A204.1 (cell line): ENCODE data around the gene NBEAL2.

Source experiments
- FAIRE-seq: peaks from 2 replicates; lab custom pipeline; 2012; peaks lifted over from hg19 to GRCh38; lab: Jason Lieb, UNC

NBEAL2 gene

DNA sequence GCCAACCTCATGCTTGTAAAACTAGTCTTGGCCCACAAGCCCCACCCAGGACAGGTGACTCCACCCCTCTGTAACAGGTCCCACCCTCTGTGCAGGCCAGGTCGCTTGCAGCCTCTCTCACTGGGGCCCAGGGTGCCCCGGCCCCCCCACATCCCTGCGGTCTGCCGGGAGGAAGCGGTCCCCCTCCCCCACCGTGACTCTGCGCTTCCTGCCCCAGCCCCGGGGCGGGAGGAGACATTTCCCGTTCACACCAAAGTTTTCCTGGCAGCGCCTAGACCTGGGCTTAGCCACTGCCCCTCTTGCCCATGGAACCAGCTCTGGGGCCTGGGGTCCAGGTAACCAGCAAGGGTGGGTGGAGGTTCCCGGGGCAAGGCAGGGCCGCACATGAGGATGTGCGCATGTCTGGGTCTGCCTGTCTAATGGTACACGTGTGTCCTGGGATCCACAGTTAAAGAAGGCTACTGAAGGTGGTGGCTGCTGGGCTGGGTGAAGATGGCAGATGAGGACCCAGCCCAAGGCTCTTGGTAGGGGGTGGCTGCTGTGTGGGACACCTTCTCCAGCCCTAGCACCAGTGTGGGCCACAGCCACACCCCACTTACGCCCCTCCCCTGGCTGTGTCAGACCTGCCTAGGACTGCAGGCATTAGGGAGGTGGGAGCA lies 8.4 kb downstream of the NBEAL2 start:
- no peak for FAIRE-seq

DNA sequence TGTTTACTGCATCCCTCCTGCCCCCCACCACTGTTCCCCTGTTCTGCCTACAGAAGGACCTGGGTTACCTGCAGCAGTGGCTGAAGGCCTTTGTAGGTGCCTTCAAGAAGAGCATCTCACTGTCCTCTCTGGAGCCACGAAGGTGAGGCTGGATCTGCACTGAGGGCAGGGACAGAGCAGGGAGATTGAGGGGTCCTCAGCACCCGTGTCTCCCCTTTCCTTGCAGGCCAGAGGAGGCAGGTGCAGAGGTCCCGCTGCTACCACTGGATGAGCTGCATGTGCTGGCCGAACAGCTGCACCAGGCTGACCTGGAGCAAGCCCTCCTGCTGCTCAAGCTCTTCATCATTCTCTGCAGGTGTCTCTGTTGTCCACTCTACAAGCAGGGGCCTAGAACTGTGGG lies 9.2 kb downstream of the NBEAL2 start:
- no peak for FAIRE-seq

DNA sequence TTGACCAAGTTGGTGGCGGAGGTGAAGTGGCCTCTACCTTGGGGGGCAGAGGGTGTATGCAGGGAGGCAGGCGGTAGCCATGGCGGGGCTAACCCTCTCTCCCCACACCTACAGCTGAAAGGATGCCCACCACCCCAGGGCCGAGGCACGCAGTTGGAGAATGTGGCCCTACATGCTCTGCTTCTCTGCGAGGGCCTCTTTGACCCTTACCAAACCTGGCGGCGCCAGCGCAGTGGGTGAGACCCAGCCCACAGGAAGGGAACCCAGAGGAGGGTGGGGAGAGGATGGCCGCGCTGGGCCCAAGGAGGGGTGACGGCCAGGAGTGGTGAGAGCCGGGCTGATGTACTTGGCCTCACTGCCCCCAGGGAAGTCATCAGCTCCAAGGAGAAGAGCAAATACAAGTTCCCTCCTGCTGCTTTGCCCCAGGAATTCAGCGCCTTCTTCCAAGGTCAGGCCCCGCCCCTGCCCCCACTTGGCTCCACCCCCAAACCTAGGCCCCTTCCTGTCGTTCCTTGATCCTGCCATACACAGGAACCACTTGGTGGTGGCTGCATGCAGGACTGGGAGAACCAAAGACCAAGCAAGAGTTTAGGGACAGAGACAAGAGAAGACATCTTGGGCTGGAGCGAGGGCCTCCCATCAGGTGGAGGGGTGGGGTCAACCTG lies 9.8 kb downstream of the NBEAL2 start:
- FAIRE-seq: no peak

DNA sequence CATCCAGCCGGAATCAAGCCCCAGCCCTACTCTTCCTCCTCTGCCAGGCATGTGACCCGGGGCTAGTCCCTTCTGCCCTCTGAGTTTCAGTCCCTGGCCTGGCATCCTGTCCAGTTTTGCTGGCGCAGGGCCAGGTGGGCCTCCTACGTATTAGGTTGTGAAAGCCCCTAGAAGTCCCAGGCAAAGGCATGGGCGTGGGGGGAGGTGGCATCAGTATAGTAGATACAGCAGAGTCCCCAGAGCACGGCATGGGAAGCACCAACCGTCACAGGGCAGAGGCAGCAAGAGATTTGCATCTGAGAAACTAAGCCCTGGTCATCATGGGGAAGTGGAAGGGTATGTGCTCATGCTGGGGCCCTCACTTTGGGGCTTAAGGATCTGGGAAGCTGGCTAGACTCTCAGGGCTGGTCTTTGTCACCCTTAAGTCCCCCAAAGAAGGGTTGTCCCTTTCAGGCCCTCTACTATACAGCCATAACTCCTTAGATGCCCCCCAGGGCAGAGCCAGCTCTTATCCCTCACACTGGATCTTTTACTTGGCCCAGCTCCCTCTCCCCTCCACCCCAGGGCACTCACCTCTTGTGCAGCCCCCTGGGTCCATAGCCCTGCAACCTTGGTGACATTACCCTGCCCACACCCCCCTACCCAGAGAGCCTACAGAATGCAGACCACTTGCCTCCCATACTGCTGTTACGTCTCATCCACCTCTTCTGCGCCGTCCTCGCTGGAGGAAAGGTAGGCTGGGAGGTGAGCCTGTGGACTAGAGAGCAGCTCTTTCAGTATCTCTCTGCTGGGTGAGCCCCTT lies 11.3 kb downstream of the NBEAL2 start:
- FAIRE-seq: no peak

DNA sequence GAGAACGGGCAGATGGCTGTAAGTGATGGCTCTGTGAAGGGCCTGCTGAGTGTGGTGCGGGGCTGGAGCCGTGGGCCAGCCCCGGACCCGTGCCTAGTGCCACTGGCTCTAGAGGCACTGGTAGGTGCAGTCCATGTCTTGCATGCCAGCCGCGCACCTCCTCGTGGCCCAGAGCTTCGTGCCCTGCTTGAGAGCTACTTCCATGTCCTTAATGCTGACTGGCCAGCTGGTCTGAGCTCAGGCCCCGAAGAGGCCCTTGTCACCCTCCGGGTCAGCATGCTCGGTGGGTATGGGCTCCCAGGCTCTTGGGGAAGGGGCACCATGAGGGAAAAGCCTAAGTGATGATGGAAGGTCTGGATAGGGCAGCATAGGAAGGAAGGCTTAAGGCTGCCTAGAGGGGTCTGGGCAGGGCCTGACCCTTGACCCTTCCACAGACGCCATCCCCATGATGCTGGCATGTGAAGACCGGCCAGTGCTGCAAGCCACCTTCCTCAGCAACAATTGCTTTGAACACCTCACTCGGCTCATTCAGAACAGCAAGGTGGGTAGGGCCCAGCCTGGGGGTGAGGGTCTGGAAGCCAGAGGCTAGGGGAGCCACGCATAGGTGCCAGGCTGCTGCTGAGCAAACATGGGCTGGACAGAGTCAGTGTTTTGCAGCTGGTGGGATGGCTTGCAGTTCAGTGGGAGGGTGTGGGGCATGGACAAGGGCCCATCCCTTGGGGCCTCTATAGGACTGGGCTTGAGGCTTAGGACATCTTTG lies 12.1 kb downstream of the NBEAL2 start:
- FAIRE-seq: no peak

DNA sequence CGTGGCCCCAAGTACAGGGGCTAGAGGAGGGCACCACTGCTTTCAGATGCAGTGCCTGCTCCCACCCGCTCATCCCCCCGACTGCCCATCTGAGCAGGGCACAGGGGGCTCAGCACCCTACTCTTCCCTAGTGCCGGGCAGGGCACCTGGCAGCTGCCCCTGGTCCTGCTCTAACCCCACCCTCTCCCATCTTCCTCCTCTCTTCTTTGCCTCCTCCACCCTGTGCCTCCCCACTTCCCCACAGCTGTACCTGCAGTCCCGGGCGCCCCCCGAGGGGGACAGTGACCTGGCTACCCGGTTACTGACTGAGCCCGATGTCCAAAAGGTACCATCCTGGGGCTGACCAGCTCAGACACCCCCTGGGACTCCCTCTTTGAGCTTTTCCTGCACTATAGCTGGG lies 12.8 kb downstream of the NBEAL2 start:
- no peak for FAIRE-seq

DNA sequence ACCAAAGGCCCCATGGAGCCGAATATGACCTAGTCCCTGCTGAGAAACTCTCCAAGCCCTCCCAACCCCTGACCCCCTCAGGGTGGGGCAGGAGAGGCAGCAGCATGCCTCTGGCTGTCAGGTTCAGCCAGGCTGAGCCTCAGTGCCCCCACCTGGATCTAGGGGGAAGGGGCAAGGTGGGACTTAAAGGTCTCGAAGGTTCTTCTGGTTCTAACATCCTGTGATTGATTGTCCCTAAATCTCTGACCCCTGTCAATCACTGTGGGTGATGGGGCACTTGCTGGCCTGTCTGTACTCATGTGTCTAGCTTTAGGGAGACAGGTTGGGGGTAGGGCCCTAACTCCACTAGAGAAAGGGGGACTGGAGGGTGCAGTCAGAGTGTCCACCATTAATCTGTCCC lies 13.8 kb downstream of the NBEAL2 start:
- FAIRE-seq: no peak

DNA sequence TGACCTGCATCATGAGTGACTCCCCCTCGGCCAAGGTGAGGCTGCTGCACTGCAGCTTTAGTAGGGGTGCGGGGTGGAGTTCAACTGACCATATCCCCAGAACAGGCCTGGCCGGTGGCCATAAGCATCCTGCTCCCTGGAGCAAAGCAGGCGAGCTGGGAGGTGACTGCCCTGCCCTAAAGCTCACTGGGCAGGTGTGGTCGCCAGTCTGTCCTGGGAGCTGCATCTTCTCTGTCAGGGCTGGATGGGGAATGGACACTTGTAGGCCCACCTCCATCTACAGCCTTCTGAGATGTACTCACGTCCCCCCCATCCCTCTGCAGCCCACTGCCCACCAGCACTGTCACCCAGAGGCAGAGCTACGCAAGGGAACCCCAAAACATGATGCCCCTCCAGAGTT lies 14.5 kb downstream of the NBEAL2 start:
- FAIRE-seq: no peak

DNA sequence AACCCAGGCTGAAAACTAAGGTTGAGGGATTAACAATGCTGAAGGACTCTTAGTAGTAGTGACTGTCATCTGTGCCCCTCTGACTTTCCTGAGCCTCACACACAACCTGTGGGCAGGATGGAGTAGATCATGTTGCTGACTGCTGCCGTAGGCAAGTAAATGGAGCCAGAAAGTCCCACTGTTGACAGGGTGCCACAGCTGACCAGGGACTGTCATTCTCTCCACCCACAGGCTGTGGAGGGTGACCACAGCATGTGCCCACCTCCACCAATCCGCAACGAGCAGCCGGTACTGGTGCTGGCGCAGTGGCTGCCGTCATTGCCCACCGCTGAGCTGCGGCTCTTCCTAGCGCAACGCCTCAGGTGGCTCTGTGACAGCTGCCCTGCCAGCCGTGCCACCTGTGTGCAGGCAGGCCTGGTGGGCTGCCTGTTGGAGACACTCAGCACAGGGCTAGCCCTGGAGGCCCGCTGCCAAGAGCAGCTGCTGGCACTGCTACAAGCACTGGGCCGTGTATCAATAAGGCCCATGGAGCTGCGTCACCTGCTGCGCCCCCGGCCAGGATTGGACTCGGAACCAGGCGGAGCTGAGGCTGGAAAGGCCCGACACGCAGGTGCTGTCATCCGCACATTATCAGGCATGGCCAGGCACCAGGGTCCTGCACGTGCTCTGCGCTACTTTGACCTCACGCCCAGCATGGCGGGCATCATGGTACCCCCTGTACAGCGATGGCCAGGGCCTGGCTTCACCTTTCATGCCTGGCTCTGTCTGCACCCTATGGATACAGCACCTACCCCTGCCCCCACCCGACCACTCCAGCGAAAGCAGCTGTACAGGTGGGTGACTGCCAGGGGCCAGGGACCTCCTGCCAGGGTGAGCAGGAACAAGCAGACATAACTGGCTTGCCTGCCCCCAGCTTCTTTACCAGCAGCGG lies 15.6 kb downstream of the NBEAL2 start:
- FAIRE-seq: no peak

DNA sequence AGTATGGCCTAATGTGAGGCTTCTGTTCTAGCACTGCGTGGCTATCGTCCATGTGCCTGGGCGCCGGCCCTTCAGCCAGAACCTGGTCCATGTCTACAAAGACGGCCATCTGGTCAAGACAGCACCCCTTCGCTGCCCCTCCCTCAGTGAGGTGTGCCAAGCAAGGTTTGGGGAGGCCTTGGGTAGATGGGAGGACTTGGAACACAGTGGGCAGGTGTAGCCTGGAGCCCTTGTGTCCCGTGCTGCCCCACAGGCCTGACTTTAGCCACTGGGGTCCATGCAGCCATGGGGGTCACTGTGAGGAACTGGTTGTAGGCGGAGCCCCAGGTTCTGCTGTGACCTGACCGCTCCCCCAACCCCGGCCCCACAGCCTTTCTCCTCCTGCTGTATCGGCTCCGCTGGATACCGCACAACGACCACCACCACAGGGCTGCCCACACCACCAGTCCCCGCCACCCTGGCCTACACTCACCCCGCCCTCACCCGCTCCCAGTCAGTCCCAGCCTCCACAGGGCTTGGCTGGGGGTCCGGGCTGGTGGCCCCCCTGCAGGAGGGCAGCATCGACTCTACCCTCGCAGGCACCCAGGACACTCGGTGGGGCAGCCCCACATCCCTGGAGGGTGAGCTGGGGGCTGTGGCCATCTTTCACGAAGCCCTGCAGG lies 16.6 kb downstream of the NBEAL2 start:
- FAIRE-seq: no peak

DNA sequence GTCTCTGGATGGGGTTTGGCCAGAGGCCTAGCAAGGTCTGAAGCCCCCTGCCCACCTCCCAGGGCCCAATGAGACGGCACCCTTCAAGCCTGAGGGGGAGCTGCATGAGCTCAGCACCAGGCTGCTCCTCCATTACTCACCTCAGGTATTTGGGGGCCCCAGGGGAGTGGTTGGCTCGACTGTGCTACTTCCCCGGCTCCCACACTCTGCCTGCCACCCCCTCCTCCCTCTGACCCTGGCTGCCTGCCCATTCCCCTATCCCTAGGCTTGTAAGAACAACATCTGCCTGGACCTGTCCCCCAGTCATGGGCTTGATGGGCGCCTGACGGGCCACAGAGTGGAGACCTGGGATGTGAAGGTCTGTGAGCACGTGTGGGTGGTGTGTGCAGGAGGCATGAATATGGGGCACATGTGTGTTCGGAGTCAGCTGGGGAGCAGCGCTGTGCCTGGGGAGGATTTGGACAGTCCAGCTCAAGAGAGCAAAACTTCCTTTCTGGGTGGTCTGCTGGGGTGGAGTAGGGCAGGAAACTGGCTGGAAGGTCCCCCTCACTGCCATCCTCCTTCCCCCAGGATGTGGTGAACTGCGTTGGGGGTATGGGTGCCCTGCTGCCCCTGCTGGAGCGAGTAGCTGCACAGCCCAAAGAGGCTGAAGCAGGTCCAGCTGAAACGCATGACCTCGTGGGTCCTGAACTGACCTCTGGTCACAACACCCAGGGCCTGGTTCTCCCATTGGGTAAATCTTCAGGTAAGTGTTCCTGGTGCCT lies 17.4 kb downstream of the NBEAL2 start:
- FAIRE-seq: no peak

DNA sequence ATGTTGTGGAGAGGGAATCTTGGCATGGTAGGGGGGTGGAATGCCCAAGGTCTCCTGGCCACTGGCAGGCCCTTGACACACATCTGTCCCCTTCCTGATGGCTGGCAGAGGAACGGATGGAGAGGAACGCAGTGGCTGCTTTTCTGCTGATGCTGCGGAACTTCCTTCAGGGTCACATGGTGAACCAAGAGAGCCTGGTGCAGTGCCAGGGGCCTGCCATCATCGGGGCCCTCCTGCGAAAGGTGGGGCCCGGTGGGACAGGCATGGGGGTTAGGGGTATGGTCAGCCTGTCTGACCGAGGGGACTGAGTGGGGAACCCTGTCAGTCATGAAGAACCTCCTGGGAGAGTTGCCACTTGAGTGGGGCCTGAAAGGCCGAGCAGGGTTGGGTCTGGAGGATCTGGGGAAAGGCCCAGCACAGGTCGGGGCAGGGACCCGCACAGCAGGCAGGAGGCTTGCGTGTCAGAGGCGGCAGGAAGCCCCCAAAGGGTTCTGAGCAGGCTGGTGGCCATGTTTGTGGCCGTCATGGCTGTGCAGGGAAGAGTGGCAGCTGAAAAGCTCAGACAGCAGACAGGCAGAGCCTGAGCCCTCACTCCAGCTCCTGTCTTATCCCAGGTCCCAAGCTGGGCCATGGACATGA lies 18.1 kb downstream of the NBEAL2 start:
- no peak for FAIRE-seq

DNA sequence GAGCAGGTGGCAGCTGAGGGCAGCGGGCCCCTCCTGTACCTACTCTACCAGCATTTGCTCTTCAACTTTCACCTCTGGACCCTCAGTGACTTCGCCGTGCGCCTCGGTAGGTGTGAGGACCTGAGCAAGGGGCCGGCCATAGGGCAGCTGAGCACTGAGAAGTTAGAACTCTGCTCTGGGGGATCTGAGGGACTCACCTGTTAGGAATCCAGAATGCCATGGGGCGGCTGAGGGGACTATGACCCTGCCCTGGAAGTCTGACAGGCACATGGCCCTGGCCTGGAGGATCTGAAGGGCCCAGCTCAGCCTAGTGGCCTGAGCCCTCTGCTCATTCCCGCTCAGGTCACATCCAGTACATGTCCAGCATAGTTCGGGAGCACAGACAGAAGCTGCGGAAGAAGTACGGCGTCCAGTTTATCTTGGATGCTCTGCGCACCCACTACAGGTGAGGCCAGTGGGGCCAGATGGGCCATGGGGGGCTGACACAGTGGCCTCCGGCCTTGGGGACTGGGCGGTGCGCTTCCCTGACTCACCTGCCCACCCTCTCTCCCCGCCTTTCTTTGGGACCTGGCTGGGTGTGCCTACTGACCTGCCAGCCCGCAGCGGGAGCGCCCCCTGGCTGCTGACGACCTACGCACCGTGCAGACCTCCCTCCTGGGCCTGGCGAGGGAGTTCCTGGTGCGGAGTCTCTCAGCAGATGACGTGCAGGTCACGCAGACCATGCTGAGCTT lies 18.8 kb downstream of the NBEAL2 start:
- no peak for FAIRE-seq

DNA sequence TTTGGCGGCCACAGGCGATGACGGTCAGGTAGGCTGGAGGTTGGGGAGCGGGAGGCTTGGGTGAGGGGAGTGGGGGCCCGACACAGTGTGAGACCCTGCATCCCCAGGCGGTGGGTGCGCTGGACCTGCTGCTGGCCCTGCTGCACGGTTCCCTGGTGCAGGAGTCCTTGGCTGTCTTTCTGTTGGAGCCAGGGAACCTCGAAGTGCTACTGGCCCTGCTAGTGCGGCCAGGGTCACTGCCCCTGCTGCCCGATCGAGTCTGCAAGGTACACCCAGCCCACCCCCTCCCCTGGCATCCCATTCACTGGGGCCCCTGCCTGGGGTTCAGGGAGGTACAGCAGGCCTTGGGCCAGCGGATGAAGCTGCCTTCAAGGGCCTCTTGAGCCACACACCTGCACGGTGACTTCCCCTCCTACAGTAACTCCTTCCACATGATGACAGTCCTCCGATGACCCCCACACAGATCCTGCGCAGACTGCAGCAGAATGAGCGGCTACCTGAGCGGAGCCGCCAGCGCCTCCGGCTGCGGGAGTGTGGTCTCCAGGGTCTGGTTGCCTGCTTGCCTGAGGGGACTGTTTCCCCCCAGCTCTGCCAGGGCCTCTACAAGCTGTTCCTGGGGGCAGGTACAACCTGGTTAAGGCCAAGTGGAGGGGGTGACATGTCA lies 19.5 kb downstream of the NBEAL2 start:
- no peak for FAIRE-seq

DNA sequence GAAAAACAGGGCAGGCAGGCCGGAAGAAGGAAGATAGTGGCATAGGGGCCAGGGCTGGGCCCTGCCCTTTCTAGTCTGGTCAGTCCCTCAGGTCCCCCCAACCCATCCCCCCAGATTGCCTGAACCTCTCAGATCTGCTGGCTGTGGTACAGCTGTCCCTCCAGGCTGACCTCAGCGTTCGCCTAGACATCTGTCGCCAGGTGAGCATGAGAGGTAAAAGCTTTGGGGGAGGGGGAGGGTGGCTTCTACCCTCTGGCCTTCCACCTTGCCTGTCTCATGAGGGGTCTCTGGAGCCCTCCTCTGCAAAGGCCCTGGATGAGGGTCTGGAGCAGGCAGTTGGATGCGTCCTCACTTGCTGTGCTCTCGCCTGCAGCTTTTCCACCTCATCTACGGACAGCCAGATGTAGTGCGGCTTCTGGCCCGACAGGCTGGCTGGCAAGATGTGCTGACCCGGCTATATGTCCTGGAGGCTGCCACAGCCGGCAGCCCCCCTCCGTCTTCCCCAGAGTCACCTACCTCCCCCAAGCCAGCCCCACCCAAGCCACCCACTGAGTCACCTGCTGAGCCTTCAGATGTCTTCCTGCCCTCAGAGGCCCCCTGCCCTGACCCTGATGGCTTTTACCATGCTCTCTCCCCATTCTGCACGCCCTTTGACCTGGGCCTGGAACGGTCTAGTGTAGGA lies 20.2 kb downstream of the NBEAL2 start:
- no peak for FAIRE-seq

DNA sequence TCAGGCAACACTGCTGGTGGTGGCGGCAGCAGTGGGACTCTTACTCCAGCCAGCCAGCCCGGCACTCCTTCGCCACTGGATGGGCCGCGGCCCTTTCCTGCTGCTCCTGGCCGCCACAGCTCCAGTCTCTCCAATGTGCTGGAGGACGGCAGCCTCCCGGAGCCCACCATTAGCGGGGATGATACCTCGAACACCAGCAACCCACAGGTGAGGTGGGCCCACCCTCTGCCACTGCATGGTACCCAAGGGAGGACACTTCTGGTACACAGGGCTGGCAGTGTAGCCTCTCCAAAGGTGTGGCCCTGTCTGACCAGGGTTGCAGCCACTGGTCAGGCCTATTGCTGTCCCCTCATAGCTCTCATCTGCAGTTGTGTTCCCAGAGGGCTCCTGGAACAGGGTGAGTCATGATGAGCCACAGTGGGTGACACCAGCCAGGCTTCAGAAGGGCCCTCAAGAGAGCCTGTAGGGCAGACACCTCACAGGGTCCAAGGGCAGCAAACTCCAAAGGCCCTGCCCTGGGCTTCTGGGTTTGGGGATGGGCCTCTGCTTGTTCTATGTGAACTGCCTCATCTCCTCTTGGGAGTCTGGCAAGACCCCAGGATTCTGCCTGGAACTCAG lies 20.8 kb downstream of the NBEAL2 start:
- no peak for FAIRE-seq

DNA sequence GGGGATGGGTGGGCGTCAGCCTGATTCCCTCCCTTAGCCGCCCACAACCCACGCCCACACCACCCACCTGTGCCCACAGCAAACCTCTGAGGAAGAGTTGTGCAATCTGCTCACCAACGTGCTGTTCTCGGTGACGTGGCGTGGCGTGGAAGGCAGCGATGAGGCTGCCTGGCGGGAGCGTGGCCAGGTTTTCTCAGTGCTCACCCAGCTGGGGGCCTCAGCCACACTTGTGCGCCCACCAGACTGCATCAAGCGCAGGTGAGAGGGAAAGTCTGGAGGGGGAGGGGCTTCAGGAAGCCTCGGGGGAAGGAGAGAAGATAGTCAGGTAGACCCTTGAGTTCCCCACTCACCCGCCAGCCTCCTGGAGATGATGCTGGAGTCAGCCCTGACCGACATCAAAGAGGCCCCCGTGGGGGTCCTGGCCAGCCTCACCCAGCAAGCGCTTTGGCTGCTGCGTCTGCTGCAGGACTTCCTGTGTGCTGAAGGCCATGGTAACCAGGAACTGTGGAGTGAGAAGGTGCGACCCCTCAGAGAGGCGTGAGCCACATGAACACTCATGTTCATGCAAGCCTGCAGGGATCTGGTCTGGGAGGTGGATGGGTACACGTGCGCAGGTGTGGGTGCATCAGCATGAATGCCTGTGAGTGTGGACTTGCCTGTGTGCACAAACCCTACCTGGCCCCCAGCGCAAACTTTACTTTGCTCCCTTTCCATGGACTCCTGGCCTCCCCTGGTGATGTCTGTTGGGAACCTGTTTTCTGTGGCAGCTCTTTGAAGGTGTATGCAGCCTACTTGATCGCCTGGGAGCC lies 21.7 kb downstream of the NBEAL2 start:
- no peak for FAIRE-seq
